Panc1 (cell line): ENCODE measurements around the gene C20orf204. TPM values are rescaled to one million over a fixed set of nuclear protein-coding genes. Genes with fewer than 3 reads are reported as not detected.

Experiments used
- ATAC-seq: fragments of 200-7000 bp; cut with Tn5 transposase; 2 replicates; pipeline ENCODE4 v1.9.1; 2020; ENCODE audit warnings: mild to moderate bottlenecking, moderate library complexity
- BruUV-seq: library from RNA; stranded (reverse); fragments of 400-500 nt; replicated peaks from 2 replicates; lab custom pipeline; 2021; lab: Mats Ljungman, UMichigan
- CTCF ChIA-PET: fragments of 300-600 bp; sonication (Branson Sonifier 250); formaldehyde crosslinking; loops from one replicate; lab custom pipeline; 2022; ENCODE audit warnings: antibody characterized with exemption; lab: Charles Lee
- POLR2A ChIA-PET: fragments of 300-600 bp; sonication (Branson Sonifier 250); formaldehyde crosslinking; loops from one replicate; lab custom pipeline; 2022; ENCODE audit warnings: antibody characterized with exemption; lab: Charles Lee
- DNase-seq: peaks from one replicate; pipeline ENCODE4 v3.0.0-alpha.2; 2010; ENCODE audit warnings: low read depth, low spot score
- H3K27ac ChIP-seq: 2 replicates; pipeline ENCODE4 v1.5.1; 2011; ENCODE audit warnings: mild to moderate bottlenecking, low read length, inconsistent platforms
- H3K27me3 ChIP-seq: fragments of 200-500 bp; sonication (Bioruptor generic); 2 replicates; pipeline ENCODE4 v1.6.0; 2014; ENCODE audit warnings: low read length, inconsistent platforms; ENCODE audit not compliant: control insufficient read depth, insufficient read depth
- H3K36me3 ChIP-seq: fragments of 200-500 bp; sonication (Bioruptor generic); 2 replicates; pipeline ENCODE4 v1.5.1; 2014; ENCODE audit warnings: inconsistent platforms, mild to moderate bottlenecking, low read length, moderate library complexity; ENCODE audit not compliant: control insufficient read depth, insufficient read depth
- H3K4me1 ChIP-seq: 2 replicates; pipeline ENCODE4 v1.5.1; 2011; ENCODE audit warnings: inconsistent platforms, mild to moderate bottlenecking, low read length, moderate library complexity; ENCODE audit not compliant: control insufficient read depth, insufficient read depth
- H3K4me3 ChIP-seq, 2 experiments: 2 replicates each; pipeline ENCODE4 v1.5.1; 2011 to 2012; ENCODE audit warnings: low read depth in 2 of 2, low read length in 2 of 2, mild to moderate bottlenecking in 2 of 2, inconsistent platforms in 1 of 2, moderate library complexity in 1 of 2
- H3K9me3 ChIP-seq: fragments of 200-500 bp; sonication (Bioruptor generic); 2 replicates; pipeline ENCODE4 v1.5.1; 2014; ENCODE audit warnings: low read depth, mild to moderate bottlenecking, inconsistent platforms, low read length, moderate library complexity; ENCODE audit not compliant: control insufficient read depth, insufficient read depth
- POLR2AphosphoS5 ChIP-seq: IDR thresholded peaks from 2 replicates; pipeline ENCODE4 v1.6.1; 2012; ENCODE audit warnings: mild to moderate bottlenecking, low read depth, low read length, moderate library complexity
- REST ChIP-seq, 2 experiments: IDR thresholded peaks; 2 replicates each; pipeline ENCODE4 v1.6.1; 2011 to 2012; ENCODE audit warnings: low read depth in 2 of 2, control low read depth in 1 of 2, low read length in 1 of 2, mild to moderate bottlenecking in 1 of 2, moderate library complexity in 1 of 2; ENCODE audit not compliant: insufficient read depth in 1 of 2
- SIN3A ChIP-seq: IDR thresholded peaks from 2 replicates; pipeline ENCODE4 v1.6.1; 2012; ENCODE audit warnings: low read depth, mild to moderate bottlenecking, low read length, moderate library complexity, borderline replicate concordance; ENCODE audit not compliant: insufficient read depth
- TCF7L2 ChIP-seq: IDR thresholded peaks from 2 replicates; pipeline ENCODE4 v1.6.1; 2011; ENCODE audit warnings: mild to moderate bottlenecking, low read depth, low read length, inconsistent platforms
- in situ Hi-C: cut with HindIII; loops from 2 replicates; pipeline ENCODE4 v1.10.0; 2016; ENCODE audit warnings: low sequenced_read_pairs, low pct_unique_long_range_greater_than_20kb
- intact Hi-C: fragments of 100-400 bp; cut with micrococcal nuclease; formaldehyde crosslinking; loops from one replicate; pipeline ENCODE4 v1.10.0; 2022; ENCODE audit not compliant: unreplicated experiment
- total RNA-seq: library from RNA; stranded (reverse); gene quantifications from one replicate; pipeline ENCODE4 v1.2.1, GENCODE V29; 2021; ENCODE audit not compliant: unreplicated experiment
- TF ChIP-seq, protein P1 (sequence below): fragments of 450-650 bp; IDR thresholded peaks from 2 replicates; pipeline ENCODE4 v1.5.1; 2017; ENCODE audit warnings: mild to moderate bottlenecking

The C20orf204 gene
- total RNA-seq, 1 experiment from 2014 or later = 1.9 TPM

- ATAC-seq (no peak), DNase-seq (no peak)
- in situ Hi-C loops (no loop called here), intact Hi-C loops (no loop called here)
- ChIA-PET POLR2A (no interaction called here), CTCF (interaction anchor here (1.4 to 2.2 kb wide), 2 partner anchors 10 to 17 kb away, joined by 11 to 14 read pairs; partner anchors contain the start of gene SOX18)
- Histone ChIP-seq H3K9me3 (no peaks in the 10 kb centered on the region), H3K27ac (no peak overlapping the region), H3K4me3 (no peak overlapping the region), H3K27me3 (no peaks in the 10 kb centered on the region), H3K36me3 (no peaks in the 10 kb centered on the region), H3K4me1 (peaks cover 40% of the 10 kb centered on the region)
- BruUV-seq = no TSS peak
- TF ChIP-seq REST (IDR thresholded peaks at IDR 0.05; ENCODE audit: insufficient read depth in 1 of 2, low read depth in 2 of 2, low read length in 1 of 2) = no peak
- TF ChIP-seq, protein P1, sequence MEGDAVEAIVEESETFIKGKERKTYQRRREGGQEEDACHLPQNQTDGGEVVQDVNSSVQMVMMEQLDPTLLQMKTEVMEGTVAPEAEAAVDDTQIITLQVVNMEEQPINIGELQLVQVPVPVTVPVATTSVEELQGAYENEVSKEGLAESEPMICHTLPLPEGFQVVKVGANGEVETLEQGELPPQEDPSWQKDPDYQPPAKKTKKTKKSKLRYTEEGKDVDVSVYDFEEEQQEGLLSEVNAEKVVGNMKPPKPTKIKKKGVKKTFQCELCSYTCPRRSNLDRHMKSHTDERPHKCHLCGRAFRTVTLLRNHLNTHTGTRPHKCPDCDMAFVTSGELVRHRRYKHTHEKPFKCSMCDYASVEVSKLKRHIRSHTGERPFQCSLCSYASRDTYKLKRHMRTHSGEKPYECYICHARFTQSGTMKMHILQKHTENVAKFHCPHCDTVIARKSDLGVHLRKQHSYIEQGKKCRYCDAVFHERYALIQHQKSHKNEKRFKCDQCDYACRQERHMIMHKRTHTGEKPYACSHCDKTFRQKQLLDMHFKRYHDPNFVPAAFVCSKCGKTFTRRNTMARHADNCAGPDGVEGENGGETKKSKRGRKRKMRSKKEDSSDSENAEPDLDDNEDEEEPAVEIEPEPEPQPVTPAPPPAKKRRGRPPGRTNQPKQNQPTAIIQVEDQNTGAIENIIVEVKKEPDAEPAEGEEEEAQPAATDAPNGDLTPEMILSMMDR = no peak
- no peak for TF ChIP-seq TCF7L2
Measured at GRCh38 chr20:64040231-64041039, 4.5 kb downstream of the C20orf204 start.

DNA sequence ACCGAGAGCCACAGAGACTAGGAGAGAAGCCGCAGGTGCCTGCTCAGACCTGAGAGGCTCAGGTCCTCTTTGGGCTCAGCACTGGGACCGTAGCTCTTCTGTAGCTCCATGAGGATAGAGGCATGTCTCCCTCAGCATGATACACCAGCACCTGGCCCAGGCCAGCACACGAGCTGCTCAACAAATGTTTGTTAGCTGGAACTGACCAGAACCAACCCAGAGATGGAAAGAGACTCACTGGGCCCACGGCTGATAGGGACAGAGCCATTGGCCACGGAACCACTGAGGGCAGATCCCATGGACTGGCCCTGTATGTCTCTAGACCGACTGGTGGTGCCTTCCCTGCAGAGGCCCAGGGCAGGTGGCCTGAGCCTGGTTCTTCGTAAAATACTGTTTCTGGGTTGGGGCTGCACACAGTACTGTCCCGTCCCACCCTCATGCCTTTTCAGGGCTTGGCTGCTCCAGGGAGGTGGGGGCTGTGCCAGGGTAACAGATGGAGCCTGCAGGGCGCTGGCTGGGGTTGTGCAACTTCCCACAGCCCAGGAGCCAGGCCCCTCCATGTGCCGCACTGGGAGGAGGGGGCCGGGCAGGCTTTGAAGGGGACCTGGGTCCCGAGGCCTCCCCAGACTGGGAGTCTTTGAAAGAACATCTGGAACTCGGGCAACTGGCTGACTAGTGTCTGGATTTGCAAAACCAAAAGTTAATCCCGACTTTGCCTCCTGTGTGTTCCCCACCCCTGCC lies 5.2 kb downstream of the C20orf204 start:
- DNase-seq (no peak), ATAC-seq (no peak)
- intact Hi-C loops (no loop called here), in situ Hi-C loops (no loop called here)
- Histone ChIP-seq H3K27ac (no peak overlapping the region), H3K4me3 (no peak overlapping the region), H3K9me3 (no peaks in the 10 kb centered on the region), H3K4me1 (peaks cover 40% of the 10 kb centered on the region), H3K27me3 (no peaks in the 10 kb centered on the region), H3K36me3 (no peaks in the 10 kb centered on the region)
- ChIA-PET POLR2A (no interaction called here), CTCF (no interaction called here)
- no TSS peak for BruUV-seq
- TF ChIP-seq REST (IDR thresholded peaks at IDR 0.05; ENCODE audit: insufficient read depth in 1 of 2, low read depth in 2 of 2, low read length in 1 of 2) (no peak), TCF7L2 (no peak), POLR2AphosphoS5 (no peak), SIN3A (no peak)
- TF ChIP-seq, protein P1 = no peak
